B cell (primary cell): Measurements from ENCODE around the gene INPP4A. TPM values are rescaled to one million over a fixed set of nuclear protein-coding genes. Genes with fewer than 3 reads are reported as not detected.

Experiments
- ATAC-seq: fragments of 200-7000 bp; cut with Tn5 transposase; one replicate; pipeline ENCODE4 v1.10.0; 2021; ENCODE audit warnings: low read depth, mild to moderate bottlenecking, moderate number of reproducible peaks, moderate library complexity
- CTCF ChIA-PET: fragments of 350-600 bp; sonication (Branson Sonifier 250); formaldehyde crosslinking; loops from one replicate; lab custom pipeline; 2021; ENCODE audit warnings: antibody characterized with exemption, inconsistent platforms; lab: Charles Lee
- POLR2A ChIA-PET: fragments of 350-600 bp; sonication (Branson Sonifier 250); formaldehyde crosslinking; loops from one replicate; lab custom pipeline; 2021; ENCODE audit warnings: antibody characterized with exemption; lab: Charles Lee
- DNase-seq: peaks from one replicate; pipeline ENCODE4 v3.0.0; 2013
- H2AFZ ChIP-seq: 2 replicates; pipeline ENCODE4 v1.6.1; 2012; ENCODE audit warnings: mild to moderate bottlenecking, low read depth, low read length; ENCODE audit not compliant: insufficient read depth, poor library complexity, severe bottlenecking
- H3K27ac ChIP-seq, 2 donors: 1 replicate in 1 of 2; 2 replicates in 1 of 2; pipeline ENCODE4 v1.5.1; 2012 to 2013; ENCODE audit warnings: low read length in 2 of 2, mild to moderate bottlenecking in 2 of 2, moderate library complexity in 1 of 2
- H3K27me3 ChIP-seq, 4 experiments: fragments of 200-600 bp in 1 of 4; sonication (generic) in 1 of 4; replicated peaks in 1 of 4; 1 replicate in 2 of 4; 2 replicates in 2 of 4; pipeline versions ENCODE4 v1.6.1 to v1.7.0; 2013 to 2016; ENCODE audit warnings: low read length in 3 of 4, mild to moderate bottlenecking in 2 of 4, mixed read lengths in 1 of 4, moderate library complexity in 1 of 4; ENCODE audit not compliant: insufficient read depth in 4 of 4, control insufficient read depth in 3 of 4; ENCODE audit errors: control extremely low read depth in 1 of 4
- H3K36me3 ChIP-seq, 2 experiments: replicated peaks in 1 of 2; 1 replicate in 1 of 2; 2 replicates in 1 of 2; pipeline versions ENCODE4 v1.6.1 to v1.7.1; 2013; ENCODE audit warnings: low read length in 1 of 2; ENCODE audit not compliant: insufficient read depth in 2 of 2, control insufficient read depth in 1 of 2; ENCODE audit errors: control extremely low read depth in 1 of 2, extremely low read depth in 1 of 2
- H3K4me1 ChIP-seq, 2 donors: fragments of 200-600 bp in 1 of 2; sonication (generic) in 1 of 2; 1 replicate in 1 of 2; 2 replicates in 1 of 2; pipeline versions ENCODE4 v1.5.1 to v1.6.1; 2013 to 2017; ENCODE audit warnings: low read length in 2 of 2; ENCODE audit not compliant: control insufficient read depth in 2 of 2, insufficient read depth in 2 of 2
- H3K4me2 ChIP-seq: replicated peaks from 2 replicates; pipeline ENCODE3; 2012; ENCODE audit warnings: mild to moderate bottlenecking, low read depth, low read length; ENCODE audit not compliant: poor library complexity, severe bottlenecking
- H3K4me3 ChIP-seq, 5 experiments: fragments of 200-600 bp in 1 of 5; sonication (generic) in 1 of 5; 1 replicate in 3 of 5; 2 replicates in 2 of 5; pipeline versions ENCODE4 v1.5.1 to v1.7.0; 2011 to 2016; ENCODE audit warnings: low read length in 4 of 5, mild to moderate bottlenecking in 4 of 5, low read depth in 2 of 5, control low read depth in 1 of 5, moderate library complexity in 1 of 5; ENCODE audit not compliant: insufficient read depth in 1 of 5; ENCODE audit errors: control extremely low read depth in 1 of 5, extremely low read depth in 1 of 5
- H3K79me2 ChIP-seq: fragments of 200-600 bp; sonication (generic); one replicate; pipeline ENCODE4 v1.6.0; 2016; ENCODE audit warnings: low read length; ENCODE audit not compliant: control insufficient read depth, insufficient read depth
- H3K9ac ChIP-seq: fragments of 200-600 bp; sonication (generic); 2 replicates; pipeline ENCODE4 v1.6.1; 2017; ENCODE audit warnings: mild to moderate bottlenecking, low read length, moderate library complexity
- H3K9me3 ChIP-seq, 3 donors: one replicate each; pipeline versions ENCODE4 v1.6.1 to v1.7.1; 2013; ENCODE audit warnings: low read length in 2 of 3; ENCODE audit not compliant: control insufficient read depth in 2 of 3, insufficient read depth in 1 of 3; ENCODE audit errors: control extremely low read depth in 1 of 3
- H4K20me1 ChIP-seq: 2 replicates; pipeline ENCODE4 v1.6.0; 2012; ENCODE audit warnings: mild to moderate bottlenecking, low read length; ENCODE audit not compliant: insufficient read depth, control insufficient read depth, poor library complexity, severe bottlenecking
- H3K27ac Mint-ChIP-seq: one replicate; pipeline ENCODE4 v1.8.0; 2021; ENCODE audit warnings: mixed read lengths
- H3K27me3 Mint-ChIP-seq: one replicate; pipeline ENCODE4 v1.8.0; 2021; ENCODE audit warnings: mixed read lengths
- H3K4me1 Mint-ChIP-seq: one replicate; pipeline ENCODE4 v1.8.0; 2021; ENCODE audit warnings: mixed read lengths
- H3K4me3 Mint-ChIP-seq: one replicate; pipeline ENCODE4 v1.8.0; 2021; ENCODE audit warnings: mixed read lengths
- H3K9me3 Mint-ChIP-seq: one replicate; pipeline ENCODE4 v1.8.0; 2022; ENCODE audit warnings: mixed read lengths; ENCODE audit not compliant: insufficient read depth
- EZH2 ChIP-seq: IDR thresholded peaks from 2 replicates; pipeline ENCODE4 v1.6.1; 2012; ENCODE audit warnings: borderline replicate concordance, low read depth, mild to moderate bottlenecking, moderate library complexity, low read length; ENCODE audit not compliant: insufficient read depth, poor library complexity, severe bottlenecking
- WGBS: methylation state at CpG from one replicate; pipeline ENCODE4 v1.1.5; 2013; ENCODE audit warnings: missing lambda C conversion rate; ENCODE audit not compliant: insufficient coverage; 5-methylcytosine and 5-hydroxymethylcytosine counted together
- intact Hi-C: fragments of 100-400 bp; cut with micrococcal nuclease; formaldehyde crosslinking; loops from one replicate; pipeline ENCODE4 v1.10.0; 2022
- polyA plus RNA-seq: library from polyadenylated mRNA; depleted of rRNA; stranded (reverse); fragments of >200 nt; gene quantifications from 2 replicates; pipeline ENCODE4 v1.2.3, GENCODE V29; 2012
- total RNA-seq, 2 donors: library from RNA; stranded (reverse); fragments of 120-200 nt in 1 of 2; gene quantifications; 1 replicate in 1 of 2; 2 replicates in 1 of 2; pipeline versions ENCODE4 v1.2.3 to v1.2.4, GENCODE V29; 2013 to 2022
- TF ChIP-seq, protein P1 (sequence below): fragments of 200-600 bp; IDR thresholded peaks from one replicate; pipeline ENCODE4 v1.8.0; 2022; ENCODE audit warnings: antibody characterized with exemption, mild to moderate bottlenecking

Gene INPP4A
- total and polyA plus RNA-seq, 2 donors (not counting 1 experiment from before 2014, with no cell fraction given): 10.7 to 22.5 TPM

- Histone ChIP-seq H4K20me1 (peaks cover 8% of the 10 kb centered on the region), H3K4me3 (peak overlapping the region in 1 of 5 experiments; percentile 44), H3K27ac (peak overlapping the region in 1 of 2 donors; percentile 51), H3K79me2 (peaks cover 88% of the 10 kb centered on the region), H3K4me1 (peaks cover 40 to 58% of the 10 kb centered on the region in 2 donors), H3K4me2 (peak overlapping the region; percentile 72), H3K36me3 (no peaks in the 10 kb centered on the region), H3K9me3 (no peaks in the 10 kb centered on the region), H3K9ac (peak overlapping the region; percentile 36), H2AFZ (no peak overlapping the region), H3K27me3 (peaks cover 0 to 3% (median 0%) of the 10 kb centered on the region in 4 experiments)
- intact Hi-C loops: loop anchor here (1.0 to 5.0 kb wide), 3 partner anchors 10 to 103 kb away; partner anchors contain the start of gene INPP4A
- peaks cover 53% of the 10 kb centered on the region for H3K4me1 Mint-ChIP-seq
- H3K27me3 Mint-ChIP-seq: no peaks in the 10 kb centered on the region
- H3K4me3 Mint-ChIP-seq: peak overlapping the region; percentile 51
- H3K9me3 Mint-ChIP-seq: no peaks in the 10 kb centered on the region
- DNase-seq (peak; percentile 46), ATAC-seq (peak; percentile 15)
- POLR2A ChIA-PET: interaction anchor here (0.7 kb wide), 1 partner anchor 356 kb away, joined by 9 read pairs; no protein-coding TSS in a partner anchor
- no peak for TF ChIP-seq EZH2
- TF ChIP-seq, protein P1, sequence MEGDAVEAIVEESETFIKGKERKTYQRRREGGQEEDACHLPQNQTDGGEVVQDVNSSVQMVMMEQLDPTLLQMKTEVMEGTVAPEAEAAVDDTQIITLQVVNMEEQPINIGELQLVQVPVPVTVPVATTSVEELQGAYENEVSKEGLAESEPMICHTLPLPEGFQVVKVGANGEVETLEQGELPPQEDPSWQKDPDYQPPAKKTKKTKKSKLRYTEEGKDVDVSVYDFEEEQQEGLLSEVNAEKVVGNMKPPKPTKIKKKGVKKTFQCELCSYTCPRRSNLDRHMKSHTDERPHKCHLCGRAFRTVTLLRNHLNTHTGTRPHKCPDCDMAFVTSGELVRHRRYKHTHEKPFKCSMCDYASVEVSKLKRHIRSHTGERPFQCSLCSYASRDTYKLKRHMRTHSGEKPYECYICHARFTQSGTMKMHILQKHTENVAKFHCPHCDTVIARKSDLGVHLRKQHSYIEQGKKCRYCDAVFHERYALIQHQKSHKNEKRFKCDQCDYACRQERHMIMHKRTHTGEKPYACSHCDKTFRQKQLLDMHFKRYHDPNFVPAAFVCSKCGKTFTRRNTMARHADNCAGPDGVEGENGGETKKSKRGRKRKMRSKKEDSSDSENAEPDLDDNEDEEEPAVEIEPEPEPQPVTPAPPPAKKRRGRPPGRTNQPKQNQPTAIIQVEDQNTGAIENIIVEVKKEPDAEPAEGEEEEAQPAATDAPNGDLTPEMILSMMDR: no peak
- WGBS: 0% methylated on average over 1 of the region's 6 CpGs
- peak overlapping the region; percentile 73 for H3K27ac Mint-ChIP-seq
- CTCF ChIA-PET: no interaction called here
Observed at GRCh38 chr2:98454500-98455235, 10.0 kb downstream of the INPP4A start.

DNA sequence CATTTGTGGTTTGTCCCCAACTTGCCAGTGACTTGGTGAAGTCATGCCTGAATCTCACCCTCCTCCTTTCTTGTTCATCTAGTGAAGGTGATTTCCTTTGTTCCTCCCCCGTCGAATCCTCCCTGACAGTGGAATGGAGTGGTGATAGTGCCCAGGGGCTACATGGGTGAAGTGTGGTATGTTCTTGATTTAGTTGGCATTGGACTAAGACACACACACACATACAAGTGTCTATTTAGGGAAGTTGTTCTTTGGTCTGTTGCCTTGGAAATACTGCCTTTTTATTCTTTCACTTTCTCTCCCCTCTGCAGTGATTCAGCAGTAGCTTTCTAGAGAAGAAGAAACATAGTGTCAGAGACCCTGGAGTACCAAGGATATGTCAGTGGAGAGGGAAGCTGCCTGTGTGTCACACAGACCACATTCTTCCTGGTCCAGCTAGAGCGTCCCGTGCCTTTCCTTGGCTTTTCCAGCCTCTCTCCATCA is 10.9 kb downstream of the INPP4A start:
- H3K27me3 Mint-ChIP-seq: no peaks in the 10 kb centered on the region
- peaks cover 82% of the 10 kb centered on the region for H3K79me2 ChIP-seq
- peak overlapping the region; percentile 72 for H3K4me2 ChIP-seq
- H3K9ac ChIP-seq: peak overlapping the region; percentile 36
- no peak overlapping the region for H2AFZ ChIP-seq
- peak; percentile 80 for DNase-seq
- ChIA-PET CTCF (interaction anchor here (1.6 to 1.9 kb wide), 2 partner anchors 8 to 9 kb away, joined by 5 to 12 read pairs; no protein-coding TSS in a partner anchor), POLR2A (interaction anchor here (1.5 kb wide), 1 partner anchor 8 kb away, joined by 4 read pairs; no protein-coding TSS in a partner anchor)
- H3K27me3 ChIP-seq: peaks cover 0 to 3% (median 0%) of the 10 kb centered on the region in 4 experiments
- peaks cover 49 to 67% of the 10 kb centered on the region in 2 donors for H3K4me1 ChIP-seq
- ATAC-seq: peak; percentile 85
- no peaks in the 10 kb centered on the region for H3K9me3 Mint-ChIP-seq
- no peak for TF ChIP-seq EZH2
- TF ChIP-seq, protein P1: no peak
- H3K27ac ChIP-seq: peak overlapping the region; percentile 11 to 51
- H3K27ac Mint-ChIP-seq: peak overlapping the region; percentile 83
- H3K4me3 Mint-ChIP-seq: peak overlapping the region; percentile 74
- intact Hi-C loops: loop anchor here (1.0 to 5.0 kb wide), 3 partner anchors 9 to 102 kb away; partner anchors contain the start of gene INPP4A
- 11% methylated on average over 2 of the region's 4 CpGs for WGBS
- H3K9me3 ChIP-seq: no peaks in the 10 kb centered on the region
- H3K4me1 Mint-ChIP-seq: peaks cover 59% of the 10 kb centered on the region
- peaks cover 14% of the 10 kb centered on the region for H4K20me1 ChIP-seq
- H3K36me3 ChIP-seq: no peaks in the 10 kb centered on the region
- H3K4me3 ChIP-seq: peak overlapping the region in 3 of 5 experiments; percentile 10 to 44 (median 15)
